Activated T-helper 9 cell treated with anti-CD3 and anti-CD28 coated beads, Interleukin-2, amount 50 U/mL, for 16 hours (primary cell): Measurements from ENCODE around the gene METTL17.
"Not testable (repeated sequence)": the region's sequence is repeated elsewhere in the genome, so short reads cannot be mapped to it uniquely, and the experiment has no call there.

ENCODE experiments used
- DNase-seq: peaks from one replicate; pipeline ENCODE4 v3.0.0-alpha.2; 2020; ENCODE audit warnings: low read depth

The METTL17 gene

DNA sequence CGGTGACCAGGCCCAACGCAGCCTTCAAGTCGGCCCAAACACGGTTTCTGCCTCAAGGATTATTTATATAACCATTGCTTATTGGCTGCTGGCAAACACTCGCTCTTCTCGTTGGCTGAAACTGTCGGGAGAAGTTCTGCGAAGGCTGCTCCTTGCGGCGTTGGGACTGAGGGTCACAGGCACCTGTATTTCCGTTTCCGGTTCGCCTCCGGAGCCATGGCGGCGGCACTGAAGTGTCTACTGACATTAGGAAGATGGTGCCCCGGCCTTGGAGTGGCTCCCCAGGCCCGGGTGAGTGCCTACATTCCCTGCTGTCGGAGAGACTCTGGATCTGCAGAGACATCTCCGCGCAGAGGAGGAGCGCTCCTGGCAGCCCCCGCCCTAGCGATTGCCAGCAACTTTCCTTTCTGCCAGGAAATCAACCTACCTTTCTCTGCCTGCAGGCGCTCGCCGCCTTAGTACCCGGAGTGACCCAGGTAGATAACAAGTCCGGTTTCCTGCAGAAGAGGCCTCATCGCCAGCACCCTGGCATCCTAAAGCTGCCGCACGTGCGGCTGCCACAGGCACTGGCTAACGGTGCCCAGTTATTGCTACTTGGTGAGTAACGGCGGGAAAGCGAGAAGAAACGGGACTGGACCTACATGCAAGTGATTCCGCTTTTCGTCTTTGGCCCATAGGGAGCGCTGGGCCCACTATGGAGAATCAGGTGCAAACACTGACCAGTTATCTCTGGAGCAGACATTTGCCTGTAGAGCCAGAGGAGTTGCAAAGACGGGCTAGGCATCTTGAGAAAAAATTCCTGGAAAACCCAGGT is at the start of gene METTL17:
METTL17 (plus strand) TSS at position 194 of the 814 bp plus-strand sequence; CDS start at position 217, 23 bp downstream.
- DNase-seq: peak; percentile 78

DNA sequence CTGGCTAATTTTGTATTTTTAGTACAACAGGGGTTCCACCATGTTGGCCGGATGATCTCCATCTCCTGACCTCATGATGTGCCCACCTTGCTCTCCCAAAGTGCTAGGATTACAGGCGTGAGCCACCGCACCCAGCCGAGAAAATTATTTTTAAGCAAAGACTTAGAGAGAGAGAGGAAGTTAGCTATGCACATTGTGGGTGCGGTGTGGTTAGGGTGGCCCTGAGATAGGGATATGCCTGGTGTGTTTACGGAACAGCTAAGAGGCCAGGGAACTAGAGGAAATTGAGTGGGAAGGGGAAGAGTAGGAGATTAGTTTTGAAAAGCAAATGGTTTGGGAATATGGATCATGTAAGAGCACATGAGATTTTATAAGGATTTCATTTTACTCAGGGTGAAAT is 44.6 kb upstream of the METTL17 start:
- DNase-seq: not testable (repeated sequence)

DNA sequence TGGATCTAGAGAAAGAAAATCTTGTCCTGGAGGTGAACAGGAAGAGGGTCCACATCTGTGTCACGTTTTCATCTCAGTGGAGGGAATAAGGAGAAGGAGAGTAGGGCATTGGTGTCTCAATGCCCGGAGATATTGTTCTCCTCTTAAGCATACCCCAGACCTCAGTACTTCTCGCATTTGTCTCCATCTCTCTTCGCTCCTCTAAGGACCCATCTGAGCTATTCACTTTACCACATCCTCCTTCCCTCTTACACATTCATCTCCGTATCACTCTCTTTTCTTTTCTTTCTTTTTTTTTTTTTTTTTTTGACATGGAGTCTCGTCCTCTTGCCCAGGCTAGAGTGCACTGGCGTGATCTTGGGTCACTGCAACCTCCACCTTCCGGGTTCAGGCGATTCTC is 43.1 kb upstream of the METTL17 start:
- DNase-seq: not testable (repeated sequence)

GRCh38 chr14:20954736-20955537 is 34.8 kb upstream of the METTL17 start, which contains the start of gene RNASE2:
Gene RNASE2, plus strand, starts transcription at chr14:20955487. Its CDS starts 285 bp downstream, at chr14:20955772.
- not testable (repeated sequence) for DNase-seq

DNA sequence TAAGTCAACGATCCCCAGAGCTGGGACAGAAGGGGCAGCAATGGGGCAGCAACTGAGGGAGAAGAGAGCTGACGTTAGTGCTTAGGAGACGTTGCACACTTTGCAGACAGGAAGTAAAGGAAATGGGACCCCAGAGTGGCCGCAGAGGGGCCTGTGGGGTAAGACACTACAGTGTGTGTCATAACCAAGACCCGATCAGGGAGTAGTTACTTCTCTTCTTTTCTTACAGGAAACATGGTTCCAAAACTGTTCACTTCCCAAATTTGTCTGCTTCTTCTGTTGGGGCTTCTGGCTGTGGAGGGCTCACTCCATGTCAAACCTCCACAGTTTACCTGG is 34.3 kb upstream of the METTL17 start:
- DNase-seq: not testable (repeated sequence)

DNA sequence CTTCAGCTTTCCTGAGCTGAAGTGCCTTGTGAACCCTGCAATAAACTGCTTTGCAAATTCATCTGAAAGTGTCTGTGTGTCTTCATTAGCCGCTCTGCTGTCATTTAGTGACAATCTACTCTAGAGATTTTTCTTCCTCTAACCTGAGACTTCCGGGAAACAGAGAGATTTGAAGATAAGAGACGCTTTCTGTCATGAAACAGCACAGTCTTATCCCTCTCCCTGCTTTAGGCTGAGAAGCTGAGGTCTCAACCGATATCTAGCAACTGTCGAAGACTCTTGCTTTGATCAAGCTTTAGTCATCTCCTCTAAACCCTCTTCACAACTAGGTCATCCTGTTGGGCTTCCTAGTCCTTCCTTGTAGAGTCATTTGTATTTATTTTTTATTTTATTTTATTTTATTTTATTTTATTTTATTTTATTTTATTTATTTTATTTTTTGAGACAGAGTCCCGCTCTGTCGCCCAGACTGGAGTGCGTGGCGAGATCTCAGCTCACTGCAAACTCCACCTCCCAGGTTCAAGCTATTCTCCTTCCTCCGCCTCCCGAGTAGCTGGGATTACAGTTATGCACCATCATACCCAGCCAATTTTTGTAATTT is 33.3 kb upstream of the METTL17 start:
- no peak for DNase-seq

DNA sequence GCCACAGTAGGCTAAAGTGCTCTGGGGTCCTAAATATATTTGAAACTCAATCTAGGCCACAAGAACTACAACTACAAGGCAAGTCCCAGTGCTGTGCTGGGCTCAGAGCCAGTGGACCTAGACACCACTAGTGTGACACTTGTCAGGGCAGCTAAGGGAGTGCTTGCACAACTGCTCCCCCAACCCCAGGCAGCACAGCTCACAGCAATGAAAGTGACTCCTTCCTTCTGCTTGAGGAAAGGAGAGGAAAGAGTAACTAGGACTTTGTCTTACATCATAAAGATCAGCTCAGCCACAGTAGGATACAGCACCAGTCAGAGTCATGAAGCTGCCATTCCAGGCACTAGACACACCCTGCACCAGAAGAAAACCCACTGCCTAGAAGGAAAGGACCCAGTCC is 30.8 kb upstream of the METTL17 start:
- DNase-seq: not testable (repeated sequence)

DNA sequence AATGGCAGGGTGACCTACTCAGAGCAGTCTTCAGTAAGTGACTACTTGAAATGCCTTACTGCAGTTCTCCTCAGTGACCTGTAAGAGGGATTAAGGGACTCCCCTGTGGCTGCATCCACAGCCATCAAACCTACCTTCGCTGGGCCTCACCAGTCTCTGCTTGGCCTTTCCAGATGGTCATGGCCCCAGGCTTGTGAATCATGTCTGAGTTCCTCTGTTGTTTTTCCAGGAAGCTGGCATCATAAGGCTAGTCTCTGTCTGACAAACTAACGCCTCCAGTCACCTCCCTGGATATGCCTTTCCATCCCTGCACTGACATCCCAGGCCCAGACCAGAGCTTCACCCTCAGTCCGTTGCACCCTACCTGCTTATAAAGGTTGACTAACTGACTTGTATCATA is 20.4 kb upstream of the METTL17 start:
- no peak for DNase-seq

DNA sequence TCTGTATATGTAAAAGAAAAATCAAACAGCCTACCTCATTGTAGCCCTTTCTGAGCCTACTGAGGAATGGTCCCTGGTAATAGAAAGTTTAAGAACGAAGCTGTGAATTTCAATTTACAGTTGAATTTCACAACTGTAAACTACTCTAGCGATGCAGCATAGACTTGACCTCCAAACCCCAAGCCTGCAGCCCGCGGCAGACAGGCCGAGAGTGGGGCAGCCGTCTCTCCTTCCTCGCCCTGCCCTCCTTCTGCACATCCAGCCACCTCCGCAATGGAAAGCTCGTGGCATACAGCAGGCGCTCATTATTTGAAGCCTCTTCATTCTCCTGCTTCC is 19.2 kb upstream of the METTL17 start:
- DNase-seq: no peak

DNA sequence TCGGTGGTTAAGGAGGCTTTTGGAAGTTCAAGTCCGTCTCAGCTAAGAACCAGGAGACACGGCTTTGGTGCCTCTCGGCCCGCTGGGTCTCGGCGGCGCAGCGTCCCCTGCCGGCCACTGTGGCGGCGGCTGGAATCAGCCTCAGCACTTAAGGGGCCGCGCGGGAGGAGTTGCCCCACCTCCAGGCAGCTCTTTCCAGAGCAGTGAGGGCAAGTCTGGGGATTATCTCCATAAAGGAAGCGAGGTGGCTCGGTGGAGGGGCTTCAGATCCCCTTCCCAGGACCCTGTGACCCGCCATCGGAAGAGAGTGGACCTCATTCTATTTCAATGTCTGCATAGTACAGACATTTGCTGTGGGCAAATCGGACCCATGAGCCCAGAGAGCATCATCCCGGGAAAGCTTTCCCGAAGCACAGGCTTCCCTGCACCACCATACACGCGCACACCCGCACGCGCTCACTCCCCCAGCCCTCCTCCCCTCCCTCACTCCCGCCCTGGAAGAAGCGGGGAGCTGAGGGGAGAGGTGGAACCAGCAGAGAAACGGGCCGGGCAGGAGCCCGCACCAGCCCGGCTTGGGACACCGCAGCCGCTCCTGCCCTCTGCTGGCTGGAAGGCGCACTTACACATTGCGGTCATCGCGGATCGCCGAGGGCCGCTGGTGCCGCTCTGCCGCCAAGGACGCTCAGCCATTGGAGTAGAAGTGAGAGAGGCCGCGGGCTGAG is 18.6 kb upstream of the METTL17 start:
- DNase-seq: peak; percentile 70

- no peak for DNase-seq
Measured at GRCh38 chr14:20971705-20972021, 18.1 kb upstream of the METTL17 start.

- no peak for DNase-seq
Measured at GRCh38 chr14:20973501-20973900, 16.3 kb upstream of the METTL17 start.

DNA sequence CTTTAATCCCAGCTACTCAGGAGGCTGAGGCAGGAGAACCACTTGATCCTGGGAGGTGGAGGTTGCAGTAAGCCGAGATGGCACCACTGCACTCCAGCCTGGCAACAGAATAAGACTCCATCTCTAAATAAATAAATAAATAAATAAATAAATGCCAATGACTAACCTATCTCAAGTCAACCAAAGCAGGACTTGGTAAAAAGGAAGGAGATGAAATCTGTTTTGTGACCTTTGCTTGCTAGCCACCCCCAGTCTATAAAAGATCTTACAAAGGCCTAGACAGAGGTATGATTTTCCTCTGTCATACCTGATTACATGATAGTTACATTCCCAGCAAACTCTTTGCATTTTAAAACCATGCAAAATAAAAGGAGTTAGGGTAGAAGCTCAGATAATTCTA is 13.5 kb upstream of the METTL17 start:
- no peak for DNase-seq

DNA sequence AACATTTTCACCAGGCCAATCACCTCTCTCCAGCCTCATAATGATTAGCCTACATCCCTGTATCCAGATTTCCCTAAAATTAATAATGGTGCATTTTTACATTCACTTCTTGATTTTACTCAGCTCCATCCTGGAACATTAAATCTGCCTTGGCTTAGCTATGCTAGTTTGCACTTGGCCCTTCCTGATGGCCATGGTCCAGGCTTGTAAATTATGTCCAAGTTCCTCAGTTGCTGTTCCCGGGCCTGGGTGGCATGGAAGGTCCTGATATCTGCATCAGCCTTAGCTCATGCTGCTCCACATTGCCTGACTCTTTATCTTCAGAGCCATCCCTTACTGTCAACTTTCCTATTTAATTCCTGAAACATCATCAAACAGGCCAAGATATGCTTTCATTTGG is 11.1 kb upstream of the METTL17 start:
- no peak for DNase-seq

- no peak for DNase-seq
Measured at GRCh38 chr14:20980906-20981305, 8.9 kb upstream of the METTL17 start.

GRCh38 chr14:20982646-20983369 is 7.0 kb upstream of the METTL17 start:
- no peak for DNase-seq

DNA sequence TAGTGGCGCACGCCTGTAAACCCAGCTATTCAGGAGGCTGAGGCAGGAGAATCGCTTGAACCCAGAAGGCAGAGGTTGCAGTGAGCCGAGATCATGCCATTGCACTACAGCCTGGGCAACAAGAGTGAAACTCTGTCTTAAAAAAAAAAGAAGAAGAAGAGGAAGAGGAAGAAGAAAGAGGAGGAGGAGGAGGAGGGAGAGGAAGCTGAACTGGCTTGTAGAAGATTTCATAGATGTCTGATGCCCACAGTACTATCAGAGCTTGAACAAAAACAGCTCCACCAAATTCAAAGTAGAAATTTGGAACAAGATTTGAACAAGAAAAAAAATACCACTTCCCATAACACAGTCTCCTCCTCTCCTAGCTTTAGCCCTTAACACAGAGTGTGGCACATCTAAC is 4.1 kb upstream of the METTL17 start:
- DNase-seq: not testable (repeated sequence)

DNA sequence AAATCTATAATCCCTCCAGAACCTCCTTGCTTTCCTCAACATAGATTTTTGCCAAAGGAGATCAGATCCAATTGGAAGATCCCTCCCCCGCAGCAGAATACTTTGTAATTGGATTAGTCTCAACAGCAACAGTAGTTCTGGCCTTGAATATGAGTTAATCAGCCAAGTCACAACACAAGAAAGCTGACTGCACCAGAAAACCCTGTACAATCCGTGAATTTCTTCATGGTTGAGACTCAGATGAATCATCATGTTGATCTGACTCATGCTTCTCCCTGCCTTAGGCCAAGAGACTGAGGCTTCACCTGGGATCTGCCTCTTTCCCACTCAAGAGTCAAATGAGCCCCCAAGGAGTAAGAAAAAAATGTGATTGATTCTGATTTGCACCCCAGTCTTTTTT is 3.0 kb upstream of the METTL17 start:
- no peak for DNase-seq

GRCh38 chr14:20988717-20989470 is 886 bp upstream of the METTL17 start:
- DNase-seq: no peak

DNA sequence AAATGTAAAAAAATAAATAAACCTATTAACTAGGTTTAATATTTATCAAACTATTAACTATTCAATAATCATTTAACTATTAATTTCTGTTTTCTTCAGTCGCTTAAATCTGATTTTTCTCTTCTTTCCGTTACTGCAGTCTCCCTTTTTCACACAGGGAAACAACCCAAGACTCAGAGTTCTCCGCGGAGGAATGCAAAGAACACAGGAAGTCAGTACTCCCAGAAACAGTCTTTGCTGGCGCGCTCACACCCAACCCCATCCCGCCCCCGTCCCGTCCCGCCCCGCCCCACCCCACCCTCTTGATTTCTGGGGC is 351 bp upstream of the METTL17 start:
- no peak for DNase-seq

DNA sequence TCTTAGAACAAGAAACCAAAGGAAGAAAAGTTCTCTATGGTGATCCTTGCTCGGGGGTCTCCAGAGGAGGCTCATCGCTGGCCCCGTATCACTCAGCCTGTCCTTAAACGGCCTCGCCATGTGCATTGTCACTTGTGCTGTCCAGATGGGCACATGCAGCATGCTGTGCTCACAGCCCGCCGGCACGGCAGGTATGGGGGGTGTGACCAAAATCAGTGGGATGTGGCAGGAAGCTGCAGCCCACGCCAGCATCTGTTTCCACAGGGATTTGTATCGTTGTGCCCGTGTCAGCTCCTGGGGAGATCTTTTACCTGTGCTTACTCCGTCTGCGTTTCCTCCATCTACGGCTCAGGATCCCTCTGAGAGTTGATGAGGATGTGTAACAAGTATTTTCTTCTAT is 6.7 kb downstream of the METTL17 start:
- DNase-seq: no peak
